GM21423 (cell line): ENCODE data around the gene BTBD2.

Experiments
- ATAC-seq: cut with Tn5 transposase; IDR thresholded peaks from one replicate; pipeline ENCODE4 v1.9.1; 2021; ENCODE audit warnings: mild to moderate bottlenecking, moderate library complexity; ENCODE audit not compliant: unreplicated experiment

The BTBD2 gene

GRCh38 chr19:2015608-2015950 lies at the start of gene BTBD2:
Gene BTBD2 (minus strand): TSS chr19:2015714. CDS start chr19:2015703, 11 bp downstream.
- ATAC-seq, result no peak

DNA sequence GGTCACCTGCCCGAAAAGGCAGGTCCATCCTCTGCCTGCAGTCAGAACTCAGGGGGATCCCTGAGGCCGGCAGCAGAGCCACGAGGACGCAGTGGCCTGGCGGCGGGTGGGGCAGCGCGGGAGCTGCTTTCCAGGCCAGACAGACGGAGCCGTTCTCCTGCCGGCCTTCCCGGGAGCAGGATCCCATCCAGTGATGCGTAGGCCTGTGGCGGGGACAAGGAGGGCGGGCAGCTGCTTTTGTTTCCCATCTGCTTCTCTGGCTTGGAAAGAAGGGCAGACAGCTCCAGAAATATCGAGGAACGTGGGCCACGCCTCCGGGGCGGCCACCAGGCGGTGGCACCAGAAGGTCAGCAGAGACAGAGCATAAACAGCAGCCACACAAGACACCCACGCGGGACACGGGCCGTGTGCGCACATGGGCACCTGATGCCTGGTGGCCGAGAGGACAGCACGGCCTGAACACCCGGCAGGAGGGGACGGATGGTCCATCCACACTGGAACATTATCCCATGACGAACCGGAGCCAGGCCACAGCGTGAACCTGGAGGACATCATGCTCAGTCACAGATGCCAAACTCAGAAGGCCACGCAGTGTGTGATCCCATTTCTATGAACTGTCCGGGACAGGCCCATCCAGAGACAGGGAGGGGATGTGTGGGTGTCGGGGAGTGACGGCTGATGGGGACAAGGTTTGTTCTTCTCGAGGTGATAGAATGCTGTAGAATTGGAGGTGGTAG lies 49.4 kb upstream of the BTBD2 start:
- ATAC-seq, result no peak

DNA sequence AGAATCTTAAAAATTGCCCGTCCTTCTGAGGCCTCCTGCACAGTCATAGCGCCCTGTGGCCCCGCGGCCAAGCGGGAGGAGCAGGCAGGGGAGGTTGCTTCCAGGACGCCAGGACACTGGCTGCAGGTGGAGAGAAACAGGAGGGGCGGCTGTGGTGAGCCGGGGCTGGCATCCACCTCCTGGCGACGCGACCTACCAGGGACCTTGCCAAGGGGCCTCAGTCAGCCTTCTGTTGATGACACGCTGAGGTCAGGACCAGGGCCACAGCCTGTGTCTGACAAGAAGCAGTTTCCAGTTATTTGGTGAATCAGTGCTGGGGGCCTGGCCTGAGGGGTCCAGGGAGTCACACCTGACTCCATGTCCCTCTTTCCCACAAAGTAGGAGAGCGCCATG lies 48.9 kb upstream of the BTBD2 start:
- no peak for ATAC-seq

DNA sequence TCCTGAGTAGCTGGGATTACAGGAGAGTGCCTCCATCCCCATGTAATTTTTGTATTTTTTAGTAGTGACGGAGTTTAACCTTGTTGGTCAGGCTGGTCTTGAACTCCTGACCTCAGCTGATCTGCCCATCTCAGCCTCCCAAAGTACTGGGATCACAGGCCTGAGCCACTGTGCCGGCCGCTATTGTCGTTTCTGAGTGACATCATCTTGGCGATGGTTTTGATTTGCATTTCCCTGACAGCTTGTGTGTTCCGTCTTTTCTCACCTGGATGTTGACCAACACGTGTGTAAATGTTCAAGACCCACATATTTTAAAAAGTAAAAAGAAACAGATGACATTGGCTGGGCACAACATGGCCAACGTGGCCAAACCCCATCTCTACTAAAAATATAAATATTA lies 48.3 kb upstream of the BTBD2 start:
- ATAC-seq, result no peak

DNA sequence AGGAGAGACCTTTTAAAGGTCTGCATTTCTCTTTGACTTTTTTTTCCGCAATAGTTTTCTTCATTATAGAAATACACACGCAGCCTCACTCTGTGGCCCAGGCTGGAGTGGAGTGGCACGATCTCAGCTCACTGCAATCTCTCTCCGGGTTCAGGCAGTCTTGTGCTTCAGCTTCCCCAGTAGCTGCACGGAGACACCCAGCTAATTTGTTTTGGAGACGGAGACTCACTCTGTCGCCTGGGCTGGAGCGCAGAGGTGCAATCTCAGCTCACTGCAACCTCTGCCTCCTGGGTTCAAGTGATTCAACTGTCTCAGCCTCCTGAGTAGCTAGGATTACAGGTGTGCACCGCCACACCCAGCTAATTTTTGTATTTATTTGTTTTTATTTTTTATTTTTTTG lies 47.3 kb upstream of the BTBD2 start:
- ATAC-seq, result no peak

DNA sequence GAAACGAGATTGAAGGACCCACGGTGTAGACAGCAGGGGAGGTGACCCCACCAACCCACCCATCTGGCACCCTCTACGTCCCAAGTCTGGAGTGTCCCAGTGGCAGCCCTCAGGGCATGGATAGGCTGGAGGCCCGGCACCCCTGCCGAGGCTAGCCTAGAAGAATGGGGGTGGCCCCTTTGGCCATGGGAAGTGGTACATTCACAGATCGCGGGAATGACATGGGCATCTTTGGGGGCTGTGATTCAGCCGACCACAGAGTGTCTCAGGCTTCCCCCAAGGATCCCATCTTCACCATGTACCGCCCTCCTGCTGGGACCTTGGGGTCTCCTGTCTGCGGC lies 46.8 kb upstream of the BTBD2 start:
- ATAC-seq, result no peak

DNA sequence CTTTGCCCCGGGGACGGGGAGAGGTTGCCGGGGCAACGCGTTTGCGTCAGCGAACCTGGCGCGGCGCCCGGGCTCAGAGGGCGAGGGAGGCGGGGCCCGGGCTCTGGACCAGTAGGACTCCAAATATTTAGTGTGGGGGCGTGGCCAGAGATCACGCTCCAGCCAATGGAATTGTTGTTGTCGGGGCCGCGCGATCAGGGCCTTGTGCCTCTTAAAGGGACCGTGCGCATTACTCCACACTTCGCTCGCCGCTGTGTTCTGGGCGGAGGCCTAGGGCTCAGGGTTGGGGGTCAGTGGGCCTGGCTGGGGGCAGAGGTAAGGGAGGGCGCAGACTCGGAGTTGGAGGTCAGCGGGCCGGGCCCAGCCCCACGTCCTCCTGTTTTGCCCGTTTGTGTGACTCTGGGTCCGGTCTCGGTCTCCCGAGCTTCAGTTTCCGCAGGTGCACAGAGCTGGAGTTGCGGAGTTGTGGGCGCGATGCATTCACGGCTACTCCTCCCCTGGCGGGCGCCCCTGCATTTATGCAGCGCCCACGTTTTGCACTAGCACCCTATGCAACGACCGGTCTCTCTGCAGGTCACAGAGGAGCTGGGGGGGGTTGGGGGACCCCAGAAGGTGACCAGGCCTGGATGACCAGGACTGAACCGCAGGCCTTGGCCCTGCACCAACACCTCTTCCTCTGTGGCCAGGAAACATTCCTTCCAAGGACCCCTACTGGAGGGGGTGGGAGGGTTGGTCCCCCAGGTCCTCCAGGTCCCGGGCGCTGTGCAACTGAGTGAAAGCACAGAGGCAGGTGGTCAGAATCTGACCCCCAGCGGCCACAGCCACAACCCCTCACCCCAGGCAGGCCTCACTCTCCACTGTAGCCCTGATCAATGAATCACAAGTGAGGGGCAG lies 46.2 kb upstream of the BTBD2 start:
- peak; percentile 76 for ATAC-seq

DNA sequence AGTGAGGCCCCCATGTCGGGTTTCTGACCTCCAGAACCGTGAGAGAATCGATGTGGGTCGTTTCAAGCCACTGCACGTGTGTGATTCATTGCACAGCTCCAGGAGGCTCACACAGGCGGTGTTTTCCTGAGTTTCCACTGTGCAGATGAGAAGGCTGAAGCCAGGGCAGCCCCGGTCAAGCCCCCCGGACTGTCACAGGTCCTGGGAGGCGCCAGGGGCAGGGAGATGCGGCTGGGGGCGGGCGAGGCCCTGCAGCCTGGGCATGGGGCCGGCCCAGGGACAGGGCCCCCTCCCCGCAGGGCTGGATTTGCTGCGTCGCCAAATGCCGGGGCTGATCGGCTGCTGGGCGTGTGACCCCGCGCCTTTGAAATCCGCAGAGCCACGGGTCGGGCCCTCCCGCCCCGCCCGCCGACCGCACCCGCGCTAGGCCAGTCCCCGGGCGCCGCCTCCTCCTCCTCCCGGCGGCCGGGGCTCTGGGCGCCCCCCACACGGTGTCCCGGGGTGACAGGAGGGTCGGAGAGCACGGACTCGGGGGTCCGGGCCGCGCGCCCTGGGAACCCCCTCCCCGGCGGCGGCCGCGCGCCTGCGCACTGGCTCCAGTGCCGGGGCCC lies 45.5 kb upstream of the BTBD2 start:
- ATAC-seq, result peak; percentile 19

DNA sequence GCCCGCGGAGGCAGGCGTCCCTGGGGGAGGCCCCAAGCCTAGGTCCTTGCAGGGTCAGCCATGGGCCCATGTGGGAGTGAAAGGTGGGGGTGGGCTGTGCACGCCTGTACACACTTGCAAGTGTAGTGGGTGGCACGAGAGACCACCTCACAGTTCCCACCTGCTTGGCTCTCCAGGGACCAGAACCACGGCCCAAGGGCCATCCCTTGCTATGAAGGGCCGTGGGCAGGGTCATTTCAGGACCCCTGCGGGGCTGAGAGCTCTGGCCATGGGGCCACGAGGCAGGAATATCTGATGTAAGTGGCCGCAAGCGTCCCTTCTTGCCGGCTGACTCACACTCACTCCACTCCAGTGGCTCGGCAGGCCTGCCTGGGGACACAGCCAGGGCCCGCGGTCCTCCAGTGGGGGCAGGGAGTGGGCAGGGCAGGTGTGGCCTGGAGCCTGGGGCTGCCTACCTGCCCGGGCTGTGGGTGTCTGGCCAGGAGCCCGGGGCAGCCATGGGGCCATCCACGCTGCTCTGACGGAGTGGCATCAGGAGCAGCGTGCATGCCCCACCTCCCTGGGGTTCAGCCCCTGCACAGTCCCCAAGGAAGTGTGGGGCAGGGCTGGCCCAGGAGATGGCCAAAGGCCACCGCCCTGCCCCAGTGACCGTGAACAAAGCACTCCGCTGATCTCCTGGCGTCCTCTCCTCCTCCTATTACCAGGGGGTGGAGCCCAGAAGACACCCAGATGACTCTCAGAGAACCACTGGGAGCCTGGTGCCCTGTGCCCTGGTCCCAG lies 44.1 kb upstream of the BTBD2 start:
- no peak for ATAC-seq

DNA sequence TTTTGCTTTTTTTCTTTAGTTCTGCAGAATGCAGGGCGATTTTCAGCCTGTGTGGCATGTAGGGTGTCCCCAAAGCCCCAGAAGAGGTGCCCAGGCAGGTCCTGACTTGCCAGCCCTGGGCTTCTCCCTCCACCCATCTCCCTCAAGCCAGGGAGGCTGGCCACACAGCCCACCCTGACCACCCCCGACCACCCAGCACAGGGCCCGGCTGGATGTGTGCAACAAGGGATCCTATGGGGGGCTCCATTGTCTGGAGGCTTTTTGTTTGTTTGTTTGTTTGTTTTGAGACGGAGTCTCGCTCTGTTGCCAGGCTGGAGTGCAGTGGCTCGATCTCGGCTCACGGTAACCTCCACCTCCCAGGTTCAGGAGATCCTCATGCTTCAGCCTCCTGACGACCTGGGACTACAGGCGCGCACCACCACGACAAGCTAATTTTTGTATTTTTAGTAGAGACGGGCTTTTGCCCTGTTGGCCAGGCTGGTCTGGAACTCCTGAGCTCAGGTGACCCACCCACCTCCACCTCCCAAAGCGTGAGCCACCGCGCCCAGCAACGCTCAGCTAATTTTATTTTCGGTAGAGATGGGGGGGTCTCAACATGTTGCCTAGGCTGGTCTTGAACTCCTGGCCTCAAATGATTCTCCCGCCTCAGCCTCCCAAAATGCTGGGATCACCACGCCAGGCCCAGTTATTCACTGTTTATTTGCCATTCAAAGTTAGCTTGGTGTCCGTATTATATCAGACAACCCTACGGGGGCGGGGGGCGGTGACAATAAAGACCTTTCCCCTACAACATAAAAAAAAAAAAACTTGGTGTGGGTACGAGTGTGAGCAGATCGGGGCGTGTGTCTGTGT lies 43.3 kb upstream of the BTBD2 start:
- no peak for ATAC-seq

- ATAC-seq, result no peak
Observed at GRCh38 chr19:2057484-2058469, 42.3 kb upstream of the BTBD2 start.

DNA sequence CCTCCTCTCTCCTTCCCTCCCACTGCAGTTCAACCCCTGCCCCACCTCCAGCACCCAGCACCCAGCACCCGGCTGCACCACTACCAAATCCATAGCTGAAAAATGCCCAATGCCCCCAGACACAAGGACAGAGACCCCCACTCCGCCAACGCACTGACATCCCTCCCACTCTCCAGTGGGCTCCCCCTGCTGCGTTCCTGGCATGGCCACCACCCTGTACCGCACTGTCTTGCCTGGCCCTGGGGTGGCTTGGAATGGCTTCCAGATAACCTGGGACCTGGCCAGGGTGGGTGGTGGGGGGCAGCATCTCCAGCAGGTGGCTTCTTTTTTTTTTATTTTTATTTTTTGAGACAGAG lies 41.3 kb upstream of the BTBD2 start:
- ATAC-seq, result no peak

DNA sequence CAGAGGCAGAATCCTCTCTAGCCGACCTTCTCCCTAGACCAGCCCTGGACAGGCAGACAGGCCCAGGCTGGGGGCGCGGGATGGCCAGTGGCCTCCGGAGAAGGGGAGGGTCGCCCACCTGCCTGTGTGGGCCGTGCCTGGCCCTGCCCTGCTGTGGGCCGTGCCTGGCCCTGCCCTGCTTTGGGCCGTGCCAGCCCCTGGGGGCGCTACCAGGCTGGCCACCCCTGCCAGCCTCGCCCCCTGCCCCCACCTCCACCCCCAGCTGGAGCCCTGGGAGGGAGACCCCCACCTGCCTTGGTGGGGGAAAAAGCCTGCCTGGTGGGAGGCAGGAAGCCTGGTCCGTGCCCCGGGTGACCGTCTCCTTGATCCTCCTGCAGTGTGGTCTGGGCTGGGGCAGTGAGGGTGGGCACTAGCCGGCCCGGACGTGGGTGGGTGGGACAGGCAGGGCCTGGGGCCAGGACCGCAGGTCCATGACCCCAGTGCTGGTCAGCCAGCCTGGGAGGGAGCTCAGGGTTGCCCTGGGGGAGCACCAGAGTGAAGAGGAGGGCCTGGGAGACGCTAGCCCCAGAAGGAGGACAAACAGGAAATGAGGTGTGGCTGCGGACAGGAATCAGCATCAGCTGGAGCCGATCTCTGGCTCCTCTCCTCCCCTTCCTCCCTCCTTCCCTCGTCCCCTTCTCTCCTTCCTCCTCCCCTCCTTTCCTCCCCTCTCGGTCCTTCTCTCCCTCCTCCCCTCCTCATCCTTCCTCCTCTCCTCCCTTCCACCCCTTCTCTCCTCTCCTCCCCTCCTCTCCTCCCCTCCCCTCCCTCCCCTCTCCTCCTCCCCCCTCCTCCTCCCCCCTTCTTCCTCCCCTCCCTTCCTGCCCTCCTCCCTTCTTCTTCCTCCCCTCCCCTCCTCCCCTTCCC lies 40.7 kb upstream of the BTBD2 start:
- ATAC-seq, result no peak

- ATAC-seq, result no peak
Observed at GRCh38 chr19:2054763-2055162, 39.2 kb upstream of the BTBD2 start.

GRCh38 chr19:2053601-2054389 lies 38.3 kb upstream of the BTBD2 start:
- no peak for ATAC-seq

DNA sequence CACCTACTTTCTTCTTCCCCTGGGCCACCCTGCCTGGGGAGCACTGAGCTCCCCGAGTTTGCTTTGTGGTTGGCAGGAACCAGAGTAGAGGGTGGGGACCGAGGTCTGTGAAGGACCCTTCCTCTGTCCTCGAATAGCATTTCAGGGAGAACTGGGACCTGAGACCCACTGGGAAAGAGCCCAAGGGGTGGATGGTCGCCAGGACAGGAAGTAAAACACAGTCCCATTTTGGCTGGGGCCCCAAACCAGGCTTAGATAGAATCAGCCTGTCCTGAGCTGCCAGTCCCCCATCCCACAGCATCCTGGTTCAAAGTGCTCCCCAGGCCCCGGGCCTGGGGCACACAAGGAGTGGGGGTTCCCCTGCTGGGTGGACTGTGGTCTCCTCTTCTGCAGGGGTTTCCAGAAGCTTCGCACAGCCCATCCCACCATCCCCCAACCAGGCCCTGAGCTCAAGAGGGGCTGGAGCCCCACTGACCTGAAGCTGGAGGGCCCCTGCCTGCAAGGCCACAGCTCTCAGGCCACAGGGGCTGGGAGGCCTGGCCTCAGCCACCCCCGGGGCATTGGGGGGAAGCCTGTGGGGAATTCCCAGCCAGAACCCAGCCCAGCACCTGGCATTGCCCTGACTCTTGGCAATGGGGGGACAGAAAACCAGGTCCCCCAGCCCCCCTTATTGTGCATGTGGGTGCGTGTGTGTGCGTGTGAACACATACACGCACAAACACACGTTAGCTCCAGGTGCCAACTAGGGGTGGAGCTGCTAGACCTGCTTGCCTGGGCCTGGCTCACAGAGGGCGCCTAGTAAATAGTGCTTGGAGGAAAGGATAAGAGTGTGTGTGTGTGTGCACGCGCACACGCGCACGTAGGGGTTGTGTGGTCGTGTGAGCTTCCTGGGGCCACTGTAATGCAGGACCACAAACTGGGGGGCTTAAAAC lies 36.5 kb upstream of the BTBD2 start:
- no peak for ATAC-seq
